Neutrophil (primary cell): ENCODE data around the gene S1PR1.

ENCODE experiments used
- H3K27ac ChIP-seq: fragments of 200-600 bp; sonication (generic); 2 replicates; pipeline ENCODE4 v1.5.1; 2016; ENCODE audit warnings: mild to moderate bottlenecking, moderate library complexity
- H3K27me3 ChIP-seq: fragments of 200-600 bp; sonication (generic); 2 replicates; pipeline ENCODE4 v1.6.0; 2016; ENCODE audit warnings: mild to moderate bottlenecking
- H3K36me3 ChIP-seq: fragments of 200-600 bp; sonication (generic); 2 replicates; pipeline ENCODE4 v1.5.1; 2017
- H3K4me1 ChIP-seq, 2 experiments: fragments of 200-600 bp in 1 of 2; sonication (generic) in 1 of 2; 1 replicate in 1 of 2; 2 replicates in 1 of 2; pipeline versions ENCODE4 v1.5.1 to v1.6.1; 2013 to 2016; ENCODE audit warnings: low read depth in 1 of 2, low read length in 1 of 2, mild to moderate bottlenecking in 1 of 2, moderate library complexity in 1 of 2; ENCODE audit not compliant: control insufficient read depth in 1 of 2, insufficient read depth in 1 of 2
- H3K4me3 ChIP-seq, 2 experiments: fragments of 200-600 bp in 1 of 2; sonication (generic) in 1 of 2; 1 replicate in 1 of 2; 2 replicates in 1 of 2; pipeline ENCODE4 v1.5.1; 2013 to 2016; ENCODE audit warnings: low read depth in 1 of 2, low read length in 1 of 2, mild to moderate bottlenecking in 1 of 2, moderate library complexity in 1 of 2
- H3K9me3 ChIP-seq: fragments of 200-600 bp; sonication (generic); 2 replicates; pipeline ENCODE4 v1.5.1; 2016
- CTCF ChIP-seq: fragments of 200-600 bp; sonication (generic); IDR thresholded peaks from 2 replicates; pipeline ENCODE4 v1.5.1; 2016; ENCODE audit warnings: antibody characterized with exemption

Gene S1PR1

GRCh38 chr1:101284622-101285218 lies 47.9 kb downstream of the S1PR1 start:
- Histone ChIP-seq H3K9me3 (no peaks in the 10 kb centered on the region), H3K27ac (no peak overlapping the region), H3K4me1 (no peaks in the 10 kb centered on the region), H3K36me3 (no peaks in the 10 kb centered on the region), H3K4me3 (no peak overlapping the region), H3K27me3 (no peaks in the 10 kb centered on the region)
- TF ChIP-seq CTCF = no peak

- no peaks in the 10 kb centered on the region for H3K27me3 ChIP-seq
- H3K27ac ChIP-seq = no peak overlapping the region
- H3K4me3 ChIP-seq = no peak overlapping the region
- no peaks in the 10 kb centered on the region for H3K9me3 ChIP-seq
- H3K36me3 ChIP-seq = no peaks in the 10 kb centered on the region
- no peak for TF ChIP-seq CTCF
- no peaks in the 10 kb centered on the region for H3K4me1 ChIP-seq
These were observed 49.2 kb downstream of the S1PR1 start for GRCh38 chr1:101285922-101286570.

GRCh38 chr1:101288491-101288944 lies 51.7 kb downstream of the S1PR1 start:
- H3K4me3 ChIP-seq = no peak overlapping the region
- H3K27me3 ChIP-seq = no peaks in the 10 kb centered on the region
- peaks cover 0 to 3% of the 10 kb centered on the region in 2 experiments for H3K4me1 ChIP-seq
- no peaks in the 10 kb centered on the region for H3K36me3 ChIP-seq
- H3K27ac ChIP-seq = no peak overlapping the region
- TF ChIP-seq CTCF = peak; percentile 69
- H3K9me3 ChIP-seq = no peaks in the 10 kb centered on the region

- H3K4me1 ChIP-seq = peaks cover 0 to 3% of the 10 kb centered on the region in 2 experiments
- H3K27ac ChIP-seq = no peak overlapping the region
These were observed 53.5 kb downstream of the S1PR1 start for GRCh38 chr1:101290119-101290921.

More at GRCh38 chr1:101290119-101290921, 53.5 kb downstream of the S1PR1 start:
- H3K9me3 ChIP-seq = no peaks in the 10 kb centered on the region
- H3K36me3 ChIP-seq = no peaks in the 10 kb centered on the region
- H3K4me3 ChIP-seq = no peak overlapping the region
- no peak for TF ChIP-seq CTCF
- no peaks in the 10 kb centered on the region for H3K27me3 ChIP-seq
